CD4-positive, alpha-beta T cell treated with Interleukin-17A for 1 hour (primary cell): ENCODE results near the gene MYOF.
"Not testable (repeated sequence)": the region's sequence is repeated elsewhere in the genome, so short reads cannot be mapped to it uniquely, and the experiment has no call there.

ENCODE experiments used
- DNase-seq: peaks from one replicate; pipeline ENCODE4 v3.0.0-alpha.2; 2020

The MYOF gene

GRCh38 chr10:93336110-93336509, 146.0 kb downstream of the MYOF start:
- DNase-seq: no peak

DNA sequence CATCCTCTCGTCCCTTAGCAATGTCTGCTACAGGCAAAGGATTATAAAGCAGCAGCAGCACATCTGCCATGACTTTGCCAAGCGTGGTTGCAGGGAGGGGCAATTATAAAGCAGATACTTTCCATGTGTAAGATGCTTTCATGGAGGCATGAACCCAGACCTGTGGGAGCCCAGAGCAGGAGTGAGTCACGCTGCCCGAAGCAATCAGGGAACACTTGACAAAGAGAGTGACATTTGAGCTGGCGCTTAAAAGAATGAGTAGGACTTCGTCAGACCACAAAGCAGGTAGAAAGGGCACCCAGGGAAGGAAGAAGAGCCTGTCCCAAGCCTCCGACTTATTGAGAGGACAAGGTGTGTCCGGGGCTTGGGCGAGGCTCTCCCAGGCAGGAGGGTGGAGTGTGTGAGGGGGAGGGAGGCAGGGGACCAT, 147.2 kb downstream of the MYOF start:
- DNase-seq: no peak

- DNase-seq: no peak
Observed at GRCh38 chr10:93334181-93334580, 148.0 kb downstream of the MYOF start.

DNA sequence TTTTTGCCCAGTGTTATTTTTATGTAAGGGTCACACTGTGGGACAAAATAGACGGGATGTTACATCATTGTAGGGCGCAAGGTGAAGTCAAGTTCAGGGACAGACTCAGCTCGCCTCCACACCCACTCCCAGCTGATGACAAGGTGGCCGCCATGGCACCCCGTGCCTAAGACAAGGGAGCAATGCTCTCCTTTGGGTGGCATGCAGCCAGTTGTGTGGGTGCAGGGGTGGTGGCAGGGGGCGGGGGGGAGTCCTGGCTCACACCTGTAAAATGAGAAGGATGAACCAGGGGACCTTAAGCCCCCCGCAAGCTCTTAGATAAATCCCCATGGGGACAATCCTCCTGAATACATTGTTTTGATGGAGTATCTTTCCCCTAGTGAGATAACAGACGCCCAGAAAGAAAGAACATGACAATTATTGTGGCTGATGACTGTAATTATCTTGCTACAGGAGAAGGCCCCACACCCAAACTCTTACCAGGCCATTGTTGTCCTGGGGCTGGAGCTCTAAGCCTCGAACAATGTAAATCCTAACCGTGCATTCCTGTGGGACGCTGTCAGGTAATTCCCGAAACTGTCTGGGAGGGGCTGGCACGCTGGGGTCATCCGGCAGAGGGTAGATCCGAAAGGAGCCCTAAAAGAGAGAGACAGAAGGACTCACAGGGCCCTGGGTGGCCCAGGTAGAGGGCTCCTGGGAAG, 148.7 kb downstream of the MYOF start:
- DNase-seq: no peak

GRCh38 chr10:93330824-93331223, 151.3 kb downstream of the MYOF start:
- DNase-seq: no peak

DNA sequence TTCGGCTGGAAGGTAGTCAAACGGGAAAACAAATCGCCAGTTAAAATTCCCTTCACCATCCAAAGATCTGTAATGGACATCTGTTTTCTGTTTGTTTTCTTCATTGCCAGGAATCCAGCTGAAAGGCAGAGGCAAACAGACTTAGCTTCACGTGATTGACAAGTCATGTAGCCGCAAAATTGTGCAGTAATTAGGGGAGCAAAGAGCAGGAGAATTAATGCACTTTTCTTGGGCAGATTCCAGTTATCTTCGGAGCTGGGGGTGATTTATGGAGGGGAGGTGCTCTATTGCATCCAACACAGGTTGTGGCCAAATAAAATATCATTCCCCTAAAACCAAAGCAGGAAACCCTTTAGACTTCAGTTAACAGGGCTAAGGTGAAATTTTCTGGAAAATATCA, 162.2 kb downstream of the MYOF start:
- DNase-seq: no peak

- no peak for DNase-seq
Observed at GRCh38 chr10:93319096-93319495, 163.0 kb downstream of the MYOF start.

DNA sequence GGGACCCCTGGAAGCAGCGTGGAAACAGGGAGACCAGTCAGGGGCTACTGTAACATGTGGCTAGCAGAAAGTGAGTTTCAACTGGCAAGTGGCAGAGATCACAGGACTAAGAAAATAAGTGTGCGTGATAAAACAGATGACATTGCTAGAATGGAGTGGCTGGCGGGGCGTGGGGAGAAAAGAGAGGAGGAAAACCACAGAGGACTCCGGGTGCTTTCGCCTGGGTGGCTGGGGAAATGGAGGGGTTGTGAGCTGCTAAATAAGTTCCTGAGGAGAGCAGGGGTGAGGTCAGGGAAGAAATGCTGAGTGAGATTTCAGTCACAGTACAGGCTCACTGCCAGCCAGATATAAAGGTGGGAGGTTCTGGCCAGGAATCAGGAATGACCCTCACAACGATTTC, 166.9 kb downstream of the MYOF start:
- no peak for DNase-seq

- DNase-seq: not testable (repeated sequence)
Observed at GRCh38 chr10:93314656-93315055, 167.5 kb downstream of the MYOF start.

GRCh38 chr10:93313798-93314197, 168.3 kb downstream of the MYOF start:
- DNase-seq: no peak

DNA sequence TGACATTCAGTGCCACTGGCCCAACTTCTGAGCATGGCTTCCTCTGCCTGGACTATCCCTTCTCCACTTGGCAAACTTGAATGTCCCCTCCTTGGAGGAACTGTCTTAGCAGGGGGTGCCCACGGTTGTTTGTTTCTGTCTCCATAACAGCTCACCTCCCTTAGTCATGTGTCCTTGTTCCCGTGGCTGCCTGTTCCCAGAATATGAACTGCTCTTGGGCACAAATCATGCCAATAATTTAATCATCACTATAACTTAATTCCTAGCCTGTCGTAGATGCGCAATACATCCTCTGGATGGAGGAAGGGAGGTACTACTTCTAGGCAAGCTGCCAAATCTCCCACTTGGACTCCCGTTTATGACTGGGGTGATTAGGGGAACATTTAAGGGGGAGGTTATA, 173.1 kb downstream of the MYOF start:
- no peak for DNase-seq

GRCh38 chr10:93305122-93305521, 177.0 kb downstream of the MYOF start:
- DNase-seq: no peak

DNA sequence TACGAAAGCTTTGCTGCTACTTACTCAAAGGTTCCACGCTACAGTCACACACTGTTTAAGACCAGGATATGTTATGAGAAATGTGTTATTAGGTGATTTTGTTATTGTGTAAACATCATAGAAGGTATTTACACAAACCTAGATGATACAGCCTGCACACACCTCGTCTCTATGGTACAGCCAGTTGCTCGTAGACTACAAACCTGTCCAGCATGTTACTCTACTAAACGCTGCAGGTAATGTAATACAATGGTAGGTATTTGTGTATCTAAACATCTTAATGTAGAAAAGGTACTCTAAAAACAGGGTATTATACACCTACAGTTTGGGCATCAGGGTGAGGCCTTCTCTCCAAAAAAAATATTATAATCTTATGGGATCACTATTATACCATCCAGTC, 181.2 kb downstream of the MYOF start:
- DNase-seq: no peak

- no peak for DNase-seq
Observed at GRCh38 chr10:93300288-93300917, 181.7 kb downstream of the MYOF start.

- DNase-seq: no peak
Observed at GRCh38 chr10:93299606-93300287, 182.4 kb downstream of the MYOF start.

- no peak for DNase-seq
Observed at GRCh38 chr10:93299195-93299594, 182.9 kb downstream of the MYOF start.

- DNase-seq: no peak
Observed at GRCh38 chr10:93296151-93296550, 186.0 kb downstream of the MYOF start.

DNA sequence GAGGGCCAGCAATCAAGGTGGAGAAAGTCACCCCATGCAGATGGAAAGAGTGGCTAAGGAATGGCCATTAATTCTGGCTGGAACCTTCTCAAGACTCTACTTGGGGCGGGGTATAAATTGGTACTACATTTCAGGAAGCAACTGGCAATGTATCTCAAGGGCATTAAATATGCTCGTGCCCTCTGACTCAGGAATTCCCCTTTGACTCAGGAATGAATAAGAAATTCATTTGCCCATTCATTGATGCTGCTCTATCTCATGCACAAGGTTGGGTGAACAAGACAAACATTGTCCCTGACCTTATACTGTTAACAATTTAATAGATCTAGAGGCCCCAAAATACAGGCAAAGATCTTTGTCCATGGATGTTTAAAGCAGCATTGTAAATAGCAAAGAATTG, 188.1 kb downstream of the MYOF start:
- DNase-seq: no peak

DNA sequence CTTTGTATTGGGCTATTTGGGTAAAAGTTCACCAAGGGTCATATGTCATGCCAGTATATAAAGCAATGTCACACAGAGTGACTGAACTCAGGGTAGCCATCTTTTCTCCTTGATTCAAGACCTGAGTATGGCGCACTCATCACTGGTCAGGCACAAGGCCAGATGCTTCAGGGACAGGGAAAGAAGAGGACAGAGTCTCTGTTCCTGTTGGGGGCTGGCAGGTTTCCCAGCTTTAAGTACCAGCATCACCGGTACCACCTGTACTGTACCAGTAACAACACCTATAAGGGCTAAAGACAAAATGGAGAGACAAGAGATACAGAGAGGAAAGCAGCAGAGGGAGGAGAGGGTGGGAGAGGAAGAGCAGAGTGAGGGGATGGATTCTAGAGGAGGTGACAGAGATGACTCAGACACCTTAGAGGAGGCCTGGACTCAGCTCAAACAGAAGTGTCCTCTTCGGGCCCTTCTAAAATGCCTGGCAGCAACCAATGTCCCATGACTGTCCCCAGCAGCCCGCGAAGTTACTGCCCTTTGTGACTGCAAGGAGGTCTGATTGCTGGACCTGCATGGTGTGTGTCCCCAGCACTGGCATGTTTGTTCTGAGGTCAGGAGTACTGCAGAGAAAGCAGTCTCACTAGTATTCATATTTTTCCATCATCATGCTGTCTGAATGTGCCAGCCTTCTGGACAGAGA, 191.3 kb downstream of the MYOF start:
- no peak for DNase-seq

DNA sequence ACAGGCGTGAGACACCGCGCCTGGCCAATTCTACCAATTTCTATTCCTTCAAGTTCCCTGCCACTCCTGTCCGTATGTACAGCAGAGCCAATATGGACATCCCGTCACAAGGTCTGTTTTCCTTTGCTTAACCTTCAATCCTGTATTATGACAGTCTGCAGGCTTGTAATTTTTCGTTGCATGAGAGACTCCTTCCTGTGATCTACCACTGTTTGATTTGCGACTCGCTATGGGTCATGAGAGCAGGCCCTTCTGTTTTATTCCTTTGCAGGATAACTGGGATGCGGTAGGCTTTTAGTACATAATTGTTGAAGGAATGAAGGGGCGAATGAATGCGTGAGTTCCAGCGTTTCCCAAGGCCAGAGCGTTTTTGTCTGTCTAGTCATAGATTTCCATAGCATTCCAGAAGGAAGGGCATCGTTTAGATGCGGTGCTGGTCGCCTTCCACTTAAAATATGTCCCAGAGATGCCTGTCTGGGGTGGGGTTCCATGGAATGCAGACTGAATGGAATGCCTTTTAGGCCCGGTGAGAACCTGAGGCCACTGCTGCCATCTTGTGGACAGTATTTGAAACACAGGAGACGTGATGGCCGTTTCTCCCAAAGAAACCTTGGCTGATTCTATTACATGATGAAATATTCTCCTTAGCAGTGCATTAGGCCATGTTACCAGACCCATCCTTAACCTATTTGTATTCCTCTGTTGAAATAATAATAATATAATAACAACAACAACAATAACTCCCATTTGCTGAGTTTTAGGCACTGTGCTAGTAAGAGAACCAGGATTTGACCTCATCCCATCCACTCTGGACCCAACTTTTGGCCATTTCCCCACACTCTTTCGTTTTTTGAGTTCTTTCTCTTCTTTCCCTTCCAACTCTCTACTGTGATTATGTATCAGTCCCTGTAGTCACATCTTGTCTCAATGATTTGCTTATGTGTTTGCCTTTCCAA, 193.2 kb downstream of the MYOF start:
- DNase-seq: peak; percentile 58

- no peak for DNase-seq
Observed at GRCh38 chr10:93287775-93288174, 194.4 kb downstream of the MYOF start.

DNA sequence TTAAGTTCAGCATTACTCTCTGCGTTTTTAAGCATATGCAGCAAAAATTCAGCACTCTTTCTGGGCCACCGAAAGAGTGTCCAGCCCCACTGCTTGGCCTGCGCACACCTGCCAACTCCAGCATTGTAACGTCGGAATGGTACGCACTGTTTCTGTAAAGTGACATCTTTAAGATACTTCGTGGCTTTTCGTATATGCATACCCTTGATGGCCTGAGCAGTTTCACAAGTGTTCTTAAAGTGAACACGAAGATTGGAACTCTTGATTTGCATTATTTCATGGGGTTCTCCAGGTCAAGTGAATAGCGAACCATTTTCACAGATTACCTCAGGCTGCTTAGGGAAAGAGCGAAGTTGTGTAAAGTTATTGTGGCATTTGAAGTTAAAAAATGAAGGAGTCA, 197.9 kb downstream of the MYOF start:
- DNase-seq: not testable (repeated sequence)

DNA sequence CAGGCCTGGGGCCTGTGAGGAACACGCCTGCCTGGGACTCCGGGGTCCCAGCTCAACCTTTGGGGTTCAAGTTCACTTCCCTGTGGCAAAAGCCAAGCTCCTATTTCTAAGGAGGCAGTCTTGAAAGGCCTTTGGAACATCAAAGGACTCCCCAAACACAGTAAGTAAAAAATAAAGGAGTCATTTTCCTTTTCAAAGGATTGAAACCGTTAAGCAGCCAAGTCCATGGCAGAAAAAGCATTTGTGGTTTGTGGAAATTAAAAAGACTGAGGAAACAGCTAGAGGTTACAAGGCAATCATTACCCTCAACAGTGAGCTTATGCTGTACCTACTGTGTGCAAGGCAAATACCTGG, 200.8 kb downstream of the MYOF start:
- DNase-seq: no peak
